Stimulated activated CD4-positive, alpha-beta T cell treated with anti-CD3 and anti-CD28 coated beads, Interleukin-2, amount 100 ng/mL, for 24 hours (primary cell): ENCODE data around the gene PEPD.

Experiments used
- DNase-seq, 2 donors: peaks; one replicate each; pipeline ENCODE4 v3.0.0-alpha.2; 2020

PEPD gene

GRCh38 chr19:33418871-33419787, 102.5 kb downstream of the PEPD start:
- no peak for DNase-seq

GRCh38 chr19:33418461-33418860, 103.1 kb downstream of the PEPD start:
- DNase-seq = no peak

- DNase-seq = no peak
Measured at GRCh38 chr19:33417751-33418150, 103.8 kb downstream of the PEPD start.

GRCh38 chr19:33416307-33417215, 105.0 kb downstream of the PEPD start:
- DNase-seq = peak; percentile 72 to 77

GRCh38 chr19:33414667-33415605, 106.7 kb downstream of the PEPD start:
- DNase-seq = no peak

GRCh38 chr19:33413868-33414666, 107.5 kb downstream of the PEPD start:
- no peak for DNase-seq

GRCh38 chr19:33413426-33413725, 108.2 kb downstream of the PEPD start:
- DNase-seq = no peak

GRCh38 chr19:33412601-33413425, 108.8 kb downstream of the PEPD start:
- DNase-seq = no peak

- no peak for DNase-seq
Measured at GRCh38 chr19:33411621-33412180, 109.9 kb downstream of the PEPD start.

GRCh38 chr19:33410915-33411401, 110.6 kb downstream of the PEPD start:
- DNase-seq = no peak

- DNase-seq = no peak
Measured at GRCh38 chr19:33409906-33410685, 111.5 kb downstream of the PEPD start.

- no peak for DNase-seq
Measured at GRCh38 chr19:33408538-33409434, 112.8 kb downstream of the PEPD start.

GRCh38 chr19:33408116-33408515, 113.5 kb downstream of the PEPD start:
- DNase-seq = no peak

GRCh38 chr19:33407716-33408115, 113.9 kb downstream of the PEPD start:
- no peak for DNase-seq

- DNase-seq = no peak
Measured at GRCh38 chr19:33407140-33407551, 114.4 kb downstream of the PEPD start.

- peak; percentile 85 to 86 for DNase-seq
Measured at GRCh38 chr19:33406521-33407139, 115.0 kb downstream of the PEPD start.

GRCh38 chr19:33405553-33406461, 115.8 kb downstream of the PEPD start:
- no peak for DNase-seq
